B cell (primary cell): ENCODE data around the gene HGS. TPM values are rescaled to one million over a fixed set of nuclear protein-coding genes. Genes with fewer than 3 reads are reported as not detected.

Source experiments
- ATAC-seq: fragments of 200-7000 bp; cut with Tn5 transposase; one replicate; pipeline ENCODE4 v1.10.0; 2021; ENCODE audit warnings: low read depth, mild to moderate bottlenecking, moderate number of reproducible peaks, moderate library complexity
- CTCF ChIA-PET: fragments of 350-600 bp; sonication (Branson Sonifier 250); formaldehyde crosslinking; loops from one replicate; lab custom pipeline; 2021; ENCODE audit warnings: antibody characterized with exemption, inconsistent platforms; lab: Charles Lee
- POLR2A ChIA-PET: fragments of 350-600 bp; sonication (Branson Sonifier 250); formaldehyde crosslinking; loops from one replicate; lab custom pipeline; 2021; ENCODE audit warnings: antibody characterized with exemption; lab: Charles Lee
- DNase-seq: peaks from one replicate; pipeline ENCODE4 v3.0.0; 2013
- H2AFZ ChIP-seq: 2 replicates; pipeline ENCODE4 v1.6.1; 2012; ENCODE audit warnings: mild to moderate bottlenecking, low read depth, low read length; ENCODE audit not compliant: insufficient read depth, poor library complexity, severe bottlenecking
- H3K27ac ChIP-seq, 2 donors: 1 replicate in 1 of 2; 2 replicates in 1 of 2; pipeline ENCODE4 v1.5.1; 2012 to 2013; ENCODE audit warnings: low read length in 2 of 2, mild to moderate bottlenecking in 2 of 2, moderate library complexity in 1 of 2
- H3K27me3 ChIP-seq, 4 experiments: fragments of 200-600 bp in 1 of 4; sonication (generic) in 1 of 4; replicated peaks in 1 of 4; 1 replicate in 2 of 4; 2 replicates in 2 of 4; pipeline versions ENCODE4 v1.6.1 to v1.7.0; 2013 to 2016; ENCODE audit warnings: low read length in 3 of 4, mild to moderate bottlenecking in 2 of 4, mixed read lengths in 1 of 4, moderate library complexity in 1 of 4; ENCODE audit not compliant: insufficient read depth in 4 of 4, control insufficient read depth in 3 of 4; ENCODE audit errors: control extremely low read depth in 1 of 4
- H3K36me3 ChIP-seq, 2 experiments: replicated peaks in 1 of 2; 1 replicate in 1 of 2; 2 replicates in 1 of 2; pipeline versions ENCODE4 v1.6.1 to v1.7.1; 2013; ENCODE audit warnings: low read length in 1 of 2; ENCODE audit not compliant: insufficient read depth in 2 of 2, control insufficient read depth in 1 of 2; ENCODE audit errors: control extremely low read depth in 1 of 2, extremely low read depth in 1 of 2
- H3K4me1 ChIP-seq, 2 donors: fragments of 200-600 bp in 1 of 2; sonication (generic) in 1 of 2; 1 replicate in 1 of 2; 2 replicates in 1 of 2; pipeline versions ENCODE4 v1.5.1 to v1.6.1; 2013 to 2017; ENCODE audit warnings: low read length in 2 of 2; ENCODE audit not compliant: control insufficient read depth in 2 of 2, insufficient read depth in 2 of 2
- H3K4me2 ChIP-seq: replicated peaks from 2 replicates; pipeline ENCODE3; 2012; ENCODE audit warnings: mild to moderate bottlenecking, low read depth, low read length; ENCODE audit not compliant: poor library complexity, severe bottlenecking
- H3K4me3 ChIP-seq, 5 experiments: fragments of 200-600 bp in 1 of 5; sonication (generic) in 1 of 5; 1 replicate in 3 of 5; 2 replicates in 2 of 5; pipeline versions ENCODE4 v1.5.1 to v1.7.0; 2011 to 2016; ENCODE audit warnings: low read length in 4 of 5, mild to moderate bottlenecking in 4 of 5, low read depth in 2 of 5, control low read depth in 1 of 5, moderate library complexity in 1 of 5; ENCODE audit not compliant: insufficient read depth in 1 of 5; ENCODE audit errors: control extremely low read depth in 1 of 5, extremely low read depth in 1 of 5
- H3K79me2 ChIP-seq: fragments of 200-600 bp; sonication (generic); one replicate; pipeline ENCODE4 v1.6.0; 2016; ENCODE audit warnings: low read length; ENCODE audit not compliant: control insufficient read depth, insufficient read depth
- H3K9ac ChIP-seq: fragments of 200-600 bp; sonication (generic); 2 replicates; pipeline ENCODE4 v1.6.1; 2017; ENCODE audit warnings: mild to moderate bottlenecking, low read length, moderate library complexity
- H3K9me3 ChIP-seq, 3 donors: one replicate each; pipeline versions ENCODE4 v1.6.1 to v1.7.1; 2013; ENCODE audit warnings: low read length in 2 of 3; ENCODE audit not compliant: control insufficient read depth in 2 of 3, insufficient read depth in 1 of 3; ENCODE audit errors: control extremely low read depth in 1 of 3
- H4K20me1 ChIP-seq: 2 replicates; pipeline ENCODE4 v1.6.0; 2012; ENCODE audit warnings: mild to moderate bottlenecking, low read length; ENCODE audit not compliant: insufficient read depth, control insufficient read depth, poor library complexity, severe bottlenecking
- H3K27ac Mint-ChIP-seq: one replicate; pipeline ENCODE4 v1.8.0; 2021; ENCODE audit warnings: mixed read lengths
- H3K27me3 Mint-ChIP-seq: one replicate; pipeline ENCODE4 v1.8.0; 2021; ENCODE audit warnings: mixed read lengths
- H3K4me1 Mint-ChIP-seq: one replicate; pipeline ENCODE4 v1.8.0; 2021; ENCODE audit warnings: mixed read lengths
- H3K4me3 Mint-ChIP-seq: one replicate; pipeline ENCODE4 v1.8.0; 2021; ENCODE audit warnings: mixed read lengths
- H3K9me3 Mint-ChIP-seq: one replicate; pipeline ENCODE4 v1.8.0; 2022; ENCODE audit warnings: mixed read lengths; ENCODE audit not compliant: insufficient read depth
- CTCF ChIP-seq: fragments of 200-600 bp; IDR thresholded peaks from one replicate; pipeline ENCODE4 v1.8.0; 2022; ENCODE audit warnings: antibody characterized with exemption, mild to moderate bottlenecking
- EZH2 ChIP-seq: IDR thresholded peaks from 2 replicates; pipeline ENCODE4 v1.6.1; 2012; ENCODE audit warnings: borderline replicate concordance, low read depth, mild to moderate bottlenecking, moderate library complexity, low read length; ENCODE audit not compliant: insufficient read depth, poor library complexity, severe bottlenecking
- WGBS: methylation state at CpG from one replicate; pipeline ENCODE4 v1.1.5; 2013; ENCODE audit warnings: missing lambda C conversion rate; ENCODE audit not compliant: insufficient coverage; 5-methylcytosine and 5-hydroxymethylcytosine counted together
- intact Hi-C: fragments of 100-400 bp; cut with micrococcal nuclease; formaldehyde crosslinking; loops from one replicate; pipeline ENCODE4 v1.10.0; 2022
- polyA plus RNA-seq: library from polyadenylated mRNA; depleted of rRNA; stranded (reverse); fragments of >200 nt; gene quantifications from 2 replicates; pipeline ENCODE4 v1.2.3, GENCODE V29; 2012
- total RNA-seq, 2 donors: library from RNA; stranded (reverse); fragments of 120-200 nt in 1 of 2; gene quantifications; 1 replicate in 1 of 2; 2 replicates in 1 of 2; pipeline versions ENCODE4 v1.2.3 to v1.2.4, GENCODE V29; 2013 to 2022

HGS gene
- total and polyA plus RNA-seq, 2 donors (not counting 1 experiment from before 2014, with no cell fraction given): 184 to 220 TPM

- no peak overlapping the region for H2AFZ ChIP-seq
- H3K4me1 ChIP-seq: no peaks in the 10 kb centered on the region
- DNase-seq (no peak), ATAC-seq (no peak)
- H3K9me3 ChIP-seq: no peaks in the 10 kb centered on the region
- TF ChIP-seq EZH2: no peak
- no peak for TF ChIP-seq CTCF
- H3K4me2 ChIP-seq: no peak overlapping the region
- no peaks in the 10 kb centered on the region for H3K79me2 ChIP-seq
- no peak overlapping the region for H3K27ac ChIP-seq
- POLR2A ChIA-PET: interaction anchor here (0.6 kb wide), 2 partner anchors 306 to 943 kb away, joined by 3 to 6 read pairs; no protein-coding TSS in a partner anchor
- intact Hi-C loops: no loop called here
- Mint-ChIP-seq H3K9me3 (no peaks in the 10 kb centered on the region), H3K27me3 (peaks cover 12% of the 10 kb centered on the region), H3K27ac (no peak overlapping the region), H3K4me1 (no peaks in the 10 kb centered on the region), H3K4me3 (no peak overlapping the region)
- no peaks in the 10 kb centered on the region for H3K36me3 ChIP-seq
- H3K9ac ChIP-seq: no peak overlapping the region
- no peaks in the 10 kb centered on the region for H4K20me1 ChIP-seq
- H3K27me3 ChIP-seq: no peaks in the 10 kb centered on the region
- no peak overlapping the region for H3K4me3 ChIP-seq
- CTCF ChIA-PET: interaction anchor here (0.7 to 1.2 kb wide), 2 partner anchors 9 to 16 kb away, joined by 3 read pairs; no protein-coding TSS in a partner anchor
- 84% methylated on average over 6 of the region's 9 CpGs for WGBS
Observed at GRCh38 chr17:81725439-81725838, 41.6 kb downstream of the HGS start.

- H2AFZ ChIP-seq: no peak overlapping the region
- WGBS: 77% methylated on average over 4 of the region's 9 CpGs
- CTCF ChIA-PET: interaction anchor here (0.7 to 1.2 kb wide), 2 partner anchors 9 to 15 kb away, joined by 3 to 5 read pairs; no protein-coding TSS in a partner anchor
- no peaks in the 10 kb centered on the region for H3K79me2 ChIP-seq
- H3K4me1 ChIP-seq: no peaks in the 10 kb centered on the region
- H4K20me1 ChIP-seq: no peaks in the 10 kb centered on the region
- no peaks in the 10 kb centered on the region for H3K36me3 ChIP-seq
- no peak overlapping the region for H3K4me2 ChIP-seq
- Mint-ChIP-seq H3K27me3 (peaks cover 15% of the 10 kb centered on the region), H3K4me1 (no peaks in the 10 kb centered on the region), H3K9me3 (no peaks in the 10 kb centered on the region), H3K4me3 (no peak overlapping the region), H3K27ac (no peak overlapping the region)
- peaks cover 0 to 3% (median 0%) of the 10 kb centered on the region in 4 experiments for H3K27me3 ChIP-seq
- DNase-seq (no peak), ATAC-seq (no peak)
- H3K9me3 ChIP-seq: no peaks in the 10 kb centered on the region
- intact Hi-C loops: no loop called here
- POLR2A ChIA-PET: no interaction called here
- TF ChIP-seq EZH2 (no peak), CTCF (no peak)
- no peak overlapping the region for H3K27ac ChIP-seq
- H3K9ac ChIP-seq: no peak overlapping the region
- no peak overlapping the region for H3K4me3 ChIP-seq
Observed at GRCh38 chr17:81726004-81726403, 42.2 kb downstream of the HGS start.
